ENCODE results near the gene FCER1G. TPM values are rescaled to one million over a fixed set of nuclear protein-coding genes. Genes with fewer than 3 reads are reported as not detected.
A peak's percentile ranks its signal among the peaks of the same experiment; 100 is the strongest.

Gene FCER1G
- total and polyA plus RNA-seq, 9 donors = 7.1 to 270 (median 28.9) TPM

DNA sequence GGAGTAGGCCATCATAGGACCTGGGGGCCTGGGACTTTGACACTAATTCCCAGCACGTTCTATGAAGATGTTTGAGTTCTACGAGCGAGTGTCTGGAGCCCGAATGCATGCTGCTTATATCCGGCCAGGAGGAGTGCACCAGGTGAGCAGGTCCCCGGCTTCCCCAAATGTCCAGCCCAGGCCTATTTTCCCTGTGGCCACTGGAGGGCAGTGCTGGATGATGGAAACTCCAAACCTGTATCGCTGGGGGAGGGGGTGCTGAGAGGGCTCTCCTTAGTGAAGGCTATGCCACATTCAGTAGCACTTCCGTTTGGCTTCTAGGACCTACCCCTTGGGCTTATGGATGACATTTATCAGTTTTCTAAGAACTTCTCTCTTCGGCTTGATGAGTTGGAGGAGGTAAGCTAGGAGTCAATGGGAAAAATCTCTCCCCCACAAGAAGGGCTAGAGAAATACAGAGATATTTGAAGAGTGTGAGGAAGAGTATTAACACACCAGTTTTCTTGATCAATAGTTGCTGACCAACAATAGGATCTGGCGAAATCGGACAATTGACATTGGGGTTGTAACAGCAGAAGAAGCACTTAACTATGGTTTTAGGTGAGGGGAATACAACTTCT, 5.2 kb upstream of the FCER1G start:
- peak overlapping the region in 1 of 2 donors; percentile 14 for H3K27ac ChIP-seq
- intact Hi-C loops (cut with DNase I) = no loop called here
- no peak overlapping the region for H3K4me3 ChIP-seq
- TF ChIP-seq, protein P1, sequence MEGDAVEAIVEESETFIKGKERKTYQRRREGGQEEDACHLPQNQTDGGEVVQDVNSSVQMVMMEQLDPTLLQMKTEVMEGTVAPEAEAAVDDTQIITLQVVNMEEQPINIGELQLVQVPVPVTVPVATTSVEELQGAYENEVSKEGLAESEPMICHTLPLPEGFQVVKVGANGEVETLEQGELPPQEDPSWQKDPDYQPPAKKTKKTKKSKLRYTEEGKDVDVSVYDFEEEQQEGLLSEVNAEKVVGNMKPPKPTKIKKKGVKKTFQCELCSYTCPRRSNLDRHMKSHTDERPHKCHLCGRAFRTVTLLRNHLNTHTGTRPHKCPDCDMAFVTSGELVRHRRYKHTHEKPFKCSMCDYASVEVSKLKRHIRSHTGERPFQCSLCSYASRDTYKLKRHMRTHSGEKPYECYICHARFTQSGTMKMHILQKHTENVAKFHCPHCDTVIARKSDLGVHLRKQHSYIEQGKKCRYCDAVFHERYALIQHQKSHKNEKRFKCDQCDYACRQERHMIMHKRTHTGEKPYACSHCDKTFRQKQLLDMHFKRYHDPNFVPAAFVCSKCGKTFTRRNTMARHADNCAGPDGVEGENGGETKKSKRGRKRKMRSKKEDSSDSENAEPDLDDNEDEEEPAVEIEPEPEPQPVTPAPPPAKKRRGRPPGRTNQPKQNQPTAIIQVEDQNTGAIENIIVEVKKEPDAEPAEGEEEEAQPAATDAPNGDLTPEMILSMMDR (IDR thresholded peaks at IDR 0.05) = peak; percentile 67 to 94 (median 85)
- TF ChIP-seq POLR2A (IDR thresholded peaks at IDR 0.05) = no peak
- no peaks in the 10 kb centered on the region for H3K9me3 ChIP-seq
- no peaks in the 10 kb centered on the region for H3K27me3 ChIP-seq
- peak; percentile 72 to 87 (median 80) for DNase-seq
- H3K4me1 ChIP-seq (ENCODE audit: insufficient read depth) = peaks cover 8% of the 10 kb centered on the region
- WGBS, 3 donors = 37 to 42% (median 38%) methylated on average over 11 of the region's 11 CpGs
- H3K36me3 ChIP-seq = no peaks in the 10 kb centered on the region

DNA sequence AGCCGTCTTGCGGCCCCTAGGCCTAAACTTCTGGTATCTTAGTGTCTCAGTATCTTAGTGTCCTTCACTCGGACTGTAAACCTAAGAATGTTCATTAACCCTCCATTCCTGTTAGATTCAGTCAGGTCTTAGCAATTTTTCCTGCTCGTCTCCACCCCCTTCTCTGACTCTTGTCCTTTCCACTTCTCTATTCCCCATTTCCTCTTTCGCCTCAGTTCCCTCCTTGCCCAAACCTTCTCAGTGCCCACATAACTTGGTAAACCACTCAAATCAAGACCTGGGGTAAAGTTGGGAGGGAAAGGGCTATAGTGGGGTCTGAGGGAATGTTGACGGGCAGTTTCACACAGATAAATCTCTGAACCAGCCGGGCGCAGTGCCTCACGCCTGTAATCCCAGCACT, 726 bp upstream of the FCER1G start:
- 88 to 91% (median 89%) methylated on average over 9 of the region's 9 CpGs for WGBS, 3 donors
- intact Hi-C loops (cut with DNase I) = no loop called here
- Histone ChIP-seq H3K27me3 (no peaks in the 10 kb centered on the region), H3K27ac (no peak overlapping the region), H3K36me3 (no peaks in the 10 kb centered on the region), H3K4me1 (ENCODE audit: insufficient read depth) (no peaks in the 10 kb centered on the region), H3K9me3 (no peaks in the 10 kb centered on the region), H3K4me3 (no peak overlapping the region)
- DNase-seq = no peak
- TF ChIP-seq POLR2A (IDR thresholded peaks at IDR 0.05) (no peak), EP300 (IDR thresholded peaks at IDR 0.05) (no peak)
- TF ChIP-seq, protein P1 (IDR thresholded peaks at IDR 0.05) = no peak

DNA sequence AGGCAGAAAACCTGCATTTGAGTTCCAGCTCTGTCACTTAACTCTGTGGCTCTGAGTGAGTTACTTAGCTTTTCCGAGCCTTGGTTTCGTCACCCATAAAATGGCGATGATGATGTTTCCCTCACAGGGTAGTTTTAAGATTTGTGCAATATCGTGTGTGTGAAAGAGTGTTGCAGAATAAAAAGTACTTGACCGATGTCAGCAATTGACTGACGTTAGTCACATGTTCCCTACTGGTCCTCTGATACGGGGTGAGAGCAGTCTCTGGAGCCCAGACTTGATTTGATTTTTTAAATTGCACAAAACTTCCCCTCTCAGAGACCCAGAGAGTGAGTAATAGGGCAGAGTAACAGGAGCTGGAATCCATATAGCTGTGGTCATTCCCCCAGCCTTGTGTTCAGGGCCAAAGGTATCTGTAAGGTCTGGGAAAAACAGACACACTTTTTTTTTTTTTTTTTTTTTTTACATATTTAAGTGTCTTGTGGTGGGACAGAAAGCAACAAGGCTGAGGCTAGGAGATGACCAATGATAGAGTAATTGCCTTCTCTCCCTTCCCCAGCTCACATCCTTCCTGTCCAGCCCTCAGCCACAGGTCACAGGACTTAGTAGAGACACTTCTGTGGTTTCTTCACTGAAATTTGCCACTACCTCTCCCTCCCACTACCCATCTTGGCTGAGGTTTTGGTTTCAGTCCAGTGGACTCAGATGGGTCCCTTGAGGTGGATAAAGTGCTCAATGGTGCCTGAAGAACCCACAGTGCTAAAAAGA, 2.0 kb downstream of the FCER1G start:
- Histone ChIP-seq H3K36me3 (no peaks in the 10 kb centered on the region), H3K4me1 (ENCODE audit: insufficient read depth) (no peaks in the 10 kb centered on the region), H3K27ac (no peak overlapping the region), H3K27me3 (no peaks in the 10 kb centered on the region), H3K9me3 (no peaks in the 10 kb centered on the region), H3K4me3 (no peak overlapping the region)
- WGBS, 3 donors = 24 to 53% (median 43%) methylated on average over 7 of the region's 7 CpGs
- intact Hi-C loops (cut with DNase I) = no loop called here
- no peak for DNase-seq
- TF ChIP-seq, protein P1 (IDR thresholded peaks at IDR 0.05) = no peak
- TF ChIP-seq EP300 (IDR thresholded peaks at IDR 0.05) (no peak), POLR2A (IDR thresholded peaks at IDR 0.05) (no peak)

DNA sequence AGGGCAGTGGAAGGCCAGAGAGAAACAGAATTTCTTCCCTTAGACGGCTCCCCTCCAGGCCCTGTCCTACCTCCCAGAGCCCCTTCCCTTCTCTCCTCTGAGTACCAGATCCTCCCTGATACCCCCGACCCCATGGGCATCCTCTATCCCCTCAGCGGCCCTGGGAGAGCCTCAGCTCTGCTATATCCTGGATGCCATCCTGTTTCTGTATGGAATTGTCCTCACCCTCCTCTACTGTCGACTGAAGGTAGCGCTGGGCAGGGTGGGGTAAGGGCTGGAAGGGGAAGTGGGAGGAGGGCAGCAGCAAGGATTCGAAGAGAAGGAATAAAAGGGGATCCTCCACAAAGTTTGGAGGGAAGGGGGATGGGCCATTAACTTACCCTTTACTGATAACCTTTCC, 2.7 kb downstream of the FCER1G start:
- no peaks in the 10 kb centered on the region for H3K9me3 ChIP-seq
- H3K27me3 ChIP-seq = no peaks in the 10 kb centered on the region
- no peaks in the 10 kb centered on the region for H3K36me3 ChIP-seq
- no peak overlapping the region for H3K27ac ChIP-seq
- intact Hi-C loops (cut with DNase I) = no loop called here
- no peaks in the 10 kb centered on the region for H3K4me1 ChIP-seq (ENCODE audit: insufficient read depth)
- 68 to 83% (median 81%) methylated on average over 6 of the region's 6 CpGs for WGBS, 3 donors
- DNase-seq = no peak
- no peak for TF ChIP-seq EP300 (IDR thresholded peaks at IDR 0.05)
- TF ChIP-seq, protein P1 (IDR thresholded peaks at IDR 0.05) = no peak
- no peak for TF ChIP-seq POLR2A (IDR thresholded peaks at IDR 0.05)
- no peak overlapping the region for H3K4me3 ChIP-seq
